ENCODE measurements around the gene KDM2B.
"Not testable (repeated sequence)": the region's sequence is repeated elsewhere in the genome, so short reads cannot be mapped to it uniquely, and the experiment has no call there.

Gene KDM2B

GRCh38 chr12:121583334-121583661, 2.5 kb upstream of the KDM2B start:
- not testable (repeated sequence) for DNase-seq (ENCODE audit: low read depth)

DNA sequence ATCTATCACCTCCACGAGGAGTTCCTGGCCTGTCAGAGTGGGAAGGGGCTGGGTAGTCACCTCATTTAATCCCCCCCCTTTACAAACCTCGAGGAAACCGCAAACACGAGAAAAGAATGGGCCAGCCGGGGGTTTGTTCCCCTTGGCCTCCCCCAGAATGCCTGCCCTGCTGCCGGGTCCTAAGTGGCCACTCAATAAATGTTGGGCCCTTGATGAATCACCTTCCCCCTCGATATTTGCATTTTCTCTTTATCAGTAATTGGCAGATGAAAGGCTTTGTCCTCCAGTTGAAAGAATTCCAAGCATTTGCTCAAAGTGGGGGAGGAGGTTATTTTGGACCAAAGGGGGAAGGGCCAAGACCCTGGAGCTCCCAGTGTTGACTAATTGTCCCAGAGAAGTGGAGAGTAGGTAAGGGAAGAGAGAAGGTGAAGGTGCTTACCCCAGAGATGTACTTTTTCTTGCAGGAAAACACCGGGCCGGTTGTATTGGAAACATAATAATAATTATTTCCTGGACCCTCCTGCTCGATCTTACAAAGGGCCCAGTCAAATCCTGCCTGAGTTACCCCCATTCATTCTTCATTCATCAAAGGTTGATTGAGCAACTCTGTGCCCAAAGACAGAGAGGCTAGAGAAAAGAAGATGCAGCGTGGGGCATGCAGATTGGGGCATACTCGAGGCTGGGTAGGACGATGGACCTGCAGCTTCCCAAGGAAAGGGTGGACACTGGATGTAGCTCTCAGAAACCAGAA, 1.9 kb upstream of the KDM2B start:
- DNase-seq (ENCODE audit: low read depth): no peak

- DNase-seq (ENCODE audit: low read depth): no peak
Measured at GRCh38 chr12:121581686-121582429, 1.0 kb upstream of the KDM2B start.

DNA sequence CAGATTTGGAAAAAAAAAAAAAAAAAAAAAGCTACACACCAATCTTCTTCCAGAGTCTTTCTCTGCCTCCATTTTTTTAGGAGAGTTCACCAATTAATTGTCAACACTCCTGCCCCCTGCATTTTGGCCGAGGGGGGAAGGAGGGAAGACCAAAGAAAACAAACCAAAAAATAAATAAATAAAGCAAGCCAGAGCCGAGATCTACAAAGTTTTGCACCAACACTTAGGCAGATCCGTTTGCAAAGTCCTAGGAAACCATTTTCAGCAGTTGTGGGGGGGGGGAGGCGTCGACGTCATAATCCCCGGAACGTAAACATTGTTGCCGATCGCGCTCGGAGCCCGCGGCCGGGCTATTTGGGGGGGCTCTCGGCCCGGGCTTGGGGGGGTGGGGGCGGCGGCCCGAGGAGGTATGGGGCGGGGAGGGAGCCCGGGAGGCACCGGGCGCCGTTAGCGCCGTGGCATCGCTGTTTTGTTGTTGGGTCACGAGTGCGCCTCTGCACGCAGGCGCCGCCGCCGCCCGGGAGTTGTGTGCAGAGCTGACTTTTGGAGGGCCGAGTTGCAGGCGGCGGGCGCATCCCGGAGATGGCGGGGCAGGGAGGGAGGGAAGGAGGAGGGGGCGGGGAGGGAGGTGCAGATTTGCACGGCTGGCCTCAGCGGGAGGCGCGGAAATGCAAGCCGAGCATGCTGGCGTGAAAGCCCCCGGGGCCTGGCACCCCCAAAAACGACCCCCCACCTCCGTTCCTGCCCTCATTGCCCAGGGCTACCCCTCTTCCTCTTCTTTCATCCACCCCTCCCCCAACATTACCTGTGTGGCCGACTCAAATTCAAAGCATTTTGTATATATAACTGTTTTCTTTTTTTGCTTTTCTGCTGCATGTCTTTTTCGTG, 598 bp downstream of the KDM2B start:
- DNase-seq (ENCODE audit: low read depth): peak; percentile 71

DNA sequence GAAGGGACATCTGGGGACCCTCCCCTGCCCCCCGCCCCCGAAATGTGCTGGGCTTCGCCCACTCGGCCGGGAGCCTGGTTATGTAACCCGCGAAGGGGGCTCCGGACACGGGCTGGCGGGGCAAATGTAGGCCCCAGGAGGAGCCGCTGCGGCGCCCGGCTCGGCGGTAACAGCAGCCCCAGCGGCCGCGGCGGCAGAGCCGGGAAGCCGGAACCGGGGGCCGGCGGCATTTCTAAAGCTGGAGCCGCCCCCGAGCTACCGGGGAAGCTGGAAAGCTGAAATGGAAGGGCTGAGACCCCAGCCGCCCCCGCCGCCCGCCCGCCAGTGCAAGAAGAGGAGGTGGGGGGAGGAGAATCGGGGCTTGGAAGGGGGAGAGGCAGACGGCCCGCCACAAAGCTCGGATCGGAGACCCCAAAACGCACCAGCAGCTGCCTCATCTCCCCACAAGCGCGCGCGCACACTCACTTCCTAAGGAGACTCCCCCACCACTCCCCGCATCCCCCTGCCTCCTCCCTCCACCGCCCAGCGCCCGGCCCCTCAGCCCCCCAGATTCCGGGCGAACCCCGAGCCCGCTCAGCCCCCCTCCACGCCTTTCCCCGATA, 1.5 kb downstream of the KDM2B start:
- DNase-seq (ENCODE audit: low read depth): peak; percentile 19

GRCh38 chr12:121578230-121579189, 2.3 kb downstream of the KDM2B start:
- peak; percentile 15 for DNase-seq (ENCODE audit: low read depth)

GRCh38 chr12:121577443-121578180, 3.2 kb downstream of the KDM2B start:
- DNase-seq (ENCODE audit: low read depth): no peak

DNA sequence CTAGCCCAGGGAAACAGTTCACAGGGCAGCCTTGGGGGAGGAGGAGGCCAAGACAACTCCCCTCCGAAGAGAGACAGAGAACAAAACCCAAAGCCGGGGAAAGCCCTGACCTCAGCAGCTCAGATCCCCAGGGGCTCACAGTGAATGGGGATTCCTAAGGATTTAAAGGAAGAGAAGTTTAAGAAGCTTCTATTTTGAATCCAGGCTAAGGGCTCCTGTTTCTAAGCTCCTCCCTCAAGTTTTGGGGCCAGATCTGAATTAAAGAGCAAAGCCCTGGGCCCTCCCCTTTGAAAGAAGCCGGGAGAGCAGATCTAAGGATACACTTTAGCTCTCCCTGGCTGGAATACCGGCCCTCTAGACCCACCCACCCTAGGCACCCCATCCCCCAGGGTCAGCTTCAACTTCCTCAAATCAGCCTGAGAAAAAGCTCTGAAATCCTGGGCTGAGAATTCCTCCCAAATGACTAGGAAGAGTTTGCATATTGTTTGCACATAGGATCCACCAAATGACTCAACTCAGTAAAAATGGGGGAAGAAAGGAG, 3.9 kb downstream of the KDM2B start:
- no peak for DNase-seq (ENCODE audit: low read depth)

- DNase-seq (ENCODE audit: low read depth): no peak
Measured at GRCh38 chr12:121575952-121576625, 4.7 kb downstream of the KDM2B start.

GRCh38 chr12:121575051-121575450, 5.8 kb downstream of the KDM2B start:
- DNase-seq (ENCODE audit: low read depth): no peak

DNA sequence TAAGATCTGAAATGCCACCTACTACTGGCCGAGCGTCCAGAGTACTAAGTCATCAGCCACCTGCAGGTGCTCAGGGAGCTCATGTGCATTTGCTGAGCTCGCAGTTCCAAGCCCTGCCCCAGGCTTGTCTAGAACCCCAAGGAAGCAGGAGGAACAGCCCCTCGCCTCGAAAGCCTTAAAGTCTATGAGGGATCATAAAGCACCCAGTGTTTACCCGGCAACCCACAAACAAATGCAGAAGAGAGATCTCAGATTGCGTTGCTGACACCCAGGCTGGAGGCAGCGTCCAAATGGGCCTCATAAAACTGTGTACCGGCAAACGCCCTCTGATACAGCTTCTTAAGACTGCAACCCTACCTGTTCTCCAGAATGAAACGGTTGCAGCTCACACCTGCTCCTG, 6.8 kb downstream of the KDM2B start:
- no peak for DNase-seq (ENCODE audit: low read depth)

GRCh38 chr12:121571920-121572319, 8.9 kb downstream of the KDM2B start:
- DNase-seq (ENCODE audit: low read depth): no peak

DNA sequence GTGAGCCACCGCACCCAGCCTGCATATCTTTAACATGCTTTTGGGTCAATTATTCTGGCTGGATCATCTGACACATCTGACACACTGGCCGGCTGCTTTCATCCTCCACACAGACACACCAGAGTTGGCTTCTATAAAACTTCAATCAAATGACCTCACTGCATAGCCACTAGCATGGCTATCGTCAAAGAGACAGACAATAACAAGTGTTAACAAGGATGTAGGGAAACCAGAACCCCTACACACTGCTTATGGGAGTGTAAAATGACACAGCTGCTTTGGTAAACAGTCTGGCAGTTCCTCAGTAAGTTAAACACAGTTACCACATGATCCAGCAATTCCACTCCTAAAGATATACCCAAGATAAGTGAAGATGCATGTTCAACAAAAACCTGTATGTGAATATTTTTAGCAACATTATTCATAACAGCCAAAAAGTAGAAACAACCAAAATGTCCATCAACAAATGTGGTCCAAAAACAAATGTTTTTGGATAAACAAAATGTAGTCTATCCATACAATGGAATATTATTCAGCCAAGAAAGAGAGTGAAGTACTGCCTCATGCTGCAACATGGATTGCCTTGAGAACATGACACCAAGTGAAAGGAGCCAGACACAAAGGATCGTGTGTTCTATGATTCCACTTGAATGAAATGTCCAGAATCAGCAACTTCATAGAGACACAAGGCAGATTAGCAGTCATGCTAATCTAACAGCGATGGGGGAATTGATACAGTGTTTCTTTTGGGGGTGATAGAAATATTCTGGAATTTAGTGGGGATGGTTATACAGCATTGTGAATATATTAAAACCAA, 10.1 kb downstream of the KDM2B start:
- DNase-seq (ENCODE audit: low read depth): no peak

GRCh38 chr12:121568971-121569751, 11.7 kb downstream of the KDM2B start:
- DNase-seq (ENCODE audit: low read depth): no peak

DNA sequence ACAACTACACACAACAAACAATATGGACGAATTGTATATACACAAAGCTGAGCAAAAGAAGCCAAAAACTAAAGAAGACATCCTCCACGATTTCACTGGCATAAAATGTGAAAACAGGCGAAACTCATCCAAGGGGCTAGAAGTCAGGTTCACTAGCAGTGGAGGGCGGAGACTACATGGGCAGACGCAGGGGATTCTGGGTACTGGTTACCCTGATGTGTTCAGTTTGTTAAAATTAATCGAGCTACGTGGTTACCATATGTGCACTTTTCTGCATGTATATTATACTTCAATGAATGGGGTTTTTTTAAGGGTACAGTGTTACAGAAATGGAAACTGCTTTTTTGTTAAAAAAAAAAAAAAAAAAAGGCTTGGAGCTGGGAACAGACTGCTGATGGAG, 12.3 kb downstream of the KDM2B start:
- DNase-seq (ENCODE audit: low read depth): no peak

GRCh38 chr12:121565076-121565475, 15.7 kb downstream of the KDM2B start:
- no peak for DNase-seq (ENCODE audit: low read depth)

DNA sequence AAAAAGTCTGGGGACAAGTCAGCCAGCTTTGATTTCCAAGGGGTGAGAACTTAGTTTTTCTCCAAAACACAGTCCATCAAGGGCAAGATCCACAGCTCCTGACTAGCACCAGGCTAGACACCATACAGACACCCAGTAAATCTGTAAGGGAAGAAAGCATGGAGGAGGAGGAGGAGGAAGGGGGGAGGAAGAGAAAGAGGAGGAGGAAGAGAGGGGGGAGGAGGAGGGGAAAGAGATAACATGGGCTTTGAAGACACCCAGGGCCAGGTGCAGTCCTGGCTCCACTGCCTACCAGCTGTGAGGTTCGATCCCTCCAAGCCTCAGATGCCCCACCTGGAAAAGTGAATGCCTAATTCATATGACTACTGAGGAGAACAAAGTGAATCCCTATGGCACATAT, 18.3 kb downstream of the KDM2B start:
- DNase-seq (ENCODE audit: low read depth): no peak

DNA sequence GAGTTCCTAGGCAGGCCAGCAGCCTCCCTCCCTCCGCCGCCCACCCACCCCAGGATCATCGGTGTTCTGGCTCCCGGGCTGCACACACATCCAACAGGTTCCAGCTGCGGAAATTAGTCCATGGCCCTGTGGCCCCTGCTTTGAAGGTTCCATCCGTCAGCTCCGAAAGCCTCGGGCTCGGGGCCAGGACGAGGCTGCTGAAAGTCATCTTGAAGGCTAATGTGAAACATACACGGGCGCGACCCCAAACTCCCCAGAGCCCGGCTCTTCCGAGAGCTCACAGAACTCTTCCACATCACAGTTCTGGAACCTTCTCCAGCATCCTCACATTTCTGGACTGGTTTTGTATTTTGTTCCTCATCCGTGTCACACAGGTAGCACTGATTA, 19.8 kb downstream of the KDM2B start:
- no peak for DNase-seq (ENCODE audit: low read depth)

All from activated T-cell treated with anti-CD3 and anti-CD28 coated beads for 1 hour (primary cell).